SK-N-SH (cell line): ENCODE data around the gene STOML2. TPM values are rescaled to one million over a fixed set of nuclear protein-coding genes. Genes with fewer than 3 reads are reported as not detected.

ENCODE experiments used
- CTCF ChIA-PET: fragments of 300-600, 350-600 bp; formaldehyde crosslinking; extraction: SDS; loops from one replicate; lab custom pipeline; 2021; lab: Yijun Ruan, JAX
- POLR2A ChIA-PET: fragments of 350-600 bp; sonication (Branson Sonifier 250); formaldehyde crosslinking; extraction: SDS; loops from one replicate; lab custom pipeline; 2020; ENCODE audit warnings: antibody characterized with exemption, inconsistent platforms; lab: Yijun Ruan, JAX
- DNase-seq: peaks from one replicate; pipeline ENCODE4 v3.0.0; 2012
- H2AFZ ChIP-seq: fragments of 200-600 bp; sonication (generic); 2 replicates; pipeline ENCODE4 v1.8.1; 2016; ENCODE audit warnings: antibody characterized with exemption, mild to moderate bottlenecking, low read depth
- H3F3A ChIP-seq: fragments of 200-600 bp; sonication (generic); replicated peaks from 2 replicates; pipeline ENCODE3; 2016; ENCODE audit warnings: antibody characterized with exemption, mild to moderate bottlenecking; ENCODE audit not compliant: insufficient read depth
- H3K27ac ChIP-seq, 2 experiments: fragments of 200-500 bp in 1 of 2; fragments of 200-600 bp in 1 of 2; sonication (Bioruptor generic) in 1 of 2; sonication (generic), shearing (Covaris generic) in 1 of 2; 2 replicates each; pipeline versions ENCODE4 v1.5.1 to v1.6.1; 2014 to 2016; ENCODE audit warnings: low read depth in 2 of 2, inconsistent platforms in 1 of 2, low read length in 1 of 2, mild to moderate bottlenecking in 1 of 2, mixed read lengths in 1 of 2
- H3K27me3 ChIP-seq: fragments of 200-600 bp; sonication (generic), shearing (Covaris generic); 2 replicates; pipeline ENCODE4 v1.6.1; 2016; ENCODE audit warnings: mixed run types; ENCODE audit not compliant: insufficient read depth
- H3K36me3 ChIP-seq, 2 experiments: fragments of 200-500 bp in 1 of 2; fragments of 200-600 bp in 1 of 2; sonication (Bioruptor generic) in 1 of 2; sonication (generic) in 1 of 2; replicated peaks in 1 of 2; 2 replicates each; pipeline versions ENCODE3 to v1.5.1; 2014 to 2016; ENCODE audit warnings: low read length in 1 of 2, mild to moderate bottlenecking in 1 of 2; ENCODE audit not compliant: insufficient read depth in 2 of 2, control insufficient read depth in 1 of 2
- H3K4me1 ChIP-seq, 2 experiments: fragments of 200-500 bp in 1 of 2; fragments of 200-600 bp in 1 of 2; sonication (Bioruptor generic) in 1 of 2; sonication (generic), shearing (Covaris generic) in 1 of 2; 2 replicates each; pipeline versions ENCODE4 v1.5.1 to v1.6.1; 2014 to 2016; ENCODE audit warnings: low read depth in 1 of 2, low read length in 1 of 2, mixed run types in 1 of 2; ENCODE audit not compliant: insufficient read depth in 2 of 2, control insufficient read depth in 1 of 2
- H3K4me2 ChIP-seq: fragments of 200-600 bp; sonication (generic), shearing (Covaris generic); 2 replicates; pipeline ENCODE4 v1.6.1; 2017; ENCODE audit warnings: mixed run types
- H3K4me3 ChIP-seq, 2 experiments: fragments of 200-500 bp in 1 of 2; fragments of 200-600 bp in 1 of 2; sonication (Bioruptor generic) in 1 of 2; sonication (generic), shearing (Covaris generic) in 1 of 2; 2 replicates each; pipeline versions ENCODE4 v1.5.1 to v1.8.1; 2014 to 2016; ENCODE audit warnings: low read depth in 2 of 2, inconsistent platforms in 1 of 2, low read length in 1 of 2, mild to moderate bottlenecking in 1 of 2, mixed read lengths in 1 of 2, moderate library complexity in 1 of 2
- H3K79me2 ChIP-seq: fragments of 200-600 bp; sonication (generic); 2 replicates; pipeline ENCODE4 v1.8.1; 2017; ENCODE audit warnings: mild to moderate bottlenecking; ENCODE audit not compliant: insufficient read depth
- H3K9ac ChIP-seq: fragments of 200-600 bp; sonication (generic); 2 replicates; pipeline ENCODE4 v1.6.1; 2017; ENCODE audit warnings: mixed run types
- H3K9me2 ChIP-seq: fragments of 200-600 bp; sonication (generic); 2 replicates; pipeline ENCODE4 v1.6.1; 2017; ENCODE audit warnings: mixed run types
- H3K9me3 ChIP-seq: fragments of 200-600 bp; sonication (generic); 2 replicates; pipeline ENCODE4 v1.6.1; 2017; ENCODE audit warnings: mixed run types, mild to moderate bottlenecking, moderate library complexity
- H4K20me1 ChIP-seq: fragments of 200-600 bp; sonication (generic); 2 replicates; pipeline ENCODE4 v1.6.1; 2017; ENCODE audit warnings: mild to moderate bottlenecking, mixed run types; ENCODE audit not compliant: insufficient read depth
- EP300 ChIP-seq, 2 experiments: IDR thresholded peaks; 2 replicates each; pipeline versions ENCODE4 v1.4.0 to v1.6.1; 2012; ENCODE audit warnings: borderline replicate concordance in 1 of 2, low read depth in 1 of 2, low read length in 1 of 2
- EZH2phosphoT487 ChIP-seq: fragments of 200-600 bp; sonication (generic); IDR thresholded peaks from 2 replicates; pipeline ENCODE4 v1.6.1; 2017; ENCODE audit warnings: low read depth, mixed run types, mild to moderate bottlenecking, antibody characterized with exemption, moderate library complexity, borderline replicate concordance
- FOSL2 ChIP-seq: IDR thresholded peaks from 2 replicates; pipeline ENCODE4 v1.4.0; 2012; ENCODE audit warnings: low read depth, mild to moderate bottlenecking, moderate library complexity, borderline replicate concordance
- FOXM1 ChIP-seq: IDR thresholded peaks from 2 replicates; pipeline ENCODE4 v1.4.0; 2012; ENCODE audit warnings: low read depth, mild to moderate bottlenecking
- GABPA ChIP-seq: IDR thresholded peaks from 2 replicates; pipeline ENCODE4 v1.4.0; 2012; ENCODE audit warnings: low read depth, mild to moderate bottlenecking
- GATA2 ChIP-seq: sonication (generic); formaldehyde crosslinking; IDR thresholded peaks from 2 replicates; pipeline ENCODE4 v1.5.0; 2020; ENCODE audit warnings: mild to moderate bottlenecking, missing genetic modification reagents
- JUND ChIP-seq: IDR thresholded peaks from 2 replicates; pipeline ENCODE4 v1.4.0; 2012
- MEF2A ChIP-seq: IDR thresholded peaks from 2 replicates; pipeline ENCODE4 v1.4.0; 2012; ENCODE audit warnings: low read depth, borderline replicate concordance
- NFIC ChIP-seq: IDR thresholded peaks from 2 replicates; pipeline ENCODE4 v1.4.0; 2012; ENCODE audit warnings: borderline replicate concordance
- POLR2AphosphoS5 ChIP-seq: IDR thresholded peaks from 2 replicates; pipeline ENCODE4 v1.6.1; 2012; ENCODE audit warnings: low read depth, low read length
- RXRA ChIP-seq: IDR thresholded peaks from 2 replicates; pipeline ENCODE4 v1.4.0; 2012; ENCODE audit warnings: low read depth, mild to moderate bottlenecking, borderline replicate concordance
- SIN3A ChIP-seq: IDR thresholded peaks from 2 replicates; pipeline ENCODE4 v1.6.1; 2012; ENCODE audit warnings: low read depth, mild to moderate bottlenecking, low read length, moderate library complexity, borderline replicate concordance
- SMC3 ChIP-seq: IDR thresholded peaks from 2 replicates; pipeline ENCODE4 v1.6.1; 2012; ENCODE audit warnings: low read depth, low read length, improper control_type of control experiment
- TEAD4 ChIP-seq: IDR thresholded peaks from 2 replicates; pipeline ENCODE4 v1.4.0; 2012; ENCODE audit warnings: mild to moderate bottlenecking, borderline replicate concordance; ENCODE audit not compliant: insufficient read depth
- YY1 ChIP-seq: IDR thresholded peaks from 2 replicates; pipeline ENCODE4 v1.4.0; 2012; ENCODE audit warnings: low read depth, mild to moderate bottlenecking
- WGBS: methylation state at CpG from one replicate; pipeline ENCODE4 v1.1.6; 2017; ENCODE audit warnings: low lambda C conversion rate; 5-methylcytosine and 5-hydroxymethylcytosine counted together
- polyA plus RNA-seq, 3 experiments: library from polyadenylated mRNA; depleted of rRNA; stranded (reverse); fragments of >200 nt; gene quantifications; 2 replicates each; pipeline ENCODE4 v1.2.3, GENCODE V29; 2012
- TF ChIP-seq, protein P1 (sequence below): IDR thresholded peaks from 2 replicates; pipeline ENCODE4 v1.4.0; 2012; ENCODE audit warnings: low read depth
- TF ChIP-seq, protein P2 (sequence below): IDR thresholded peaks from 2 replicates; pipeline ENCODE4 v1.4.0; 2012; ENCODE audit warnings: low read depth, borderline replicate concordance
- TF ChIP-seq, protein P3 (sequence below): IDR thresholded peaks from 2 replicates; pipeline ENCODE4 v1.4.0; 2012; ENCODE audit warnings: low read depth, borderline replicate concordance
- TF ChIP-seq, protein P4 (sequence below): IDR thresholded peaks from 2 replicates; pipeline ENCODE4 v1.6.1; 2012; ENCODE audit warnings: mild to moderate bottlenecking, low read depth, low read length, moderate library complexity

The STOML2 gene
- polyA plus RNA-seq, 1 of the 3 experiments (the other 2 are of a cell fraction) = 232 TPM

DNA sequence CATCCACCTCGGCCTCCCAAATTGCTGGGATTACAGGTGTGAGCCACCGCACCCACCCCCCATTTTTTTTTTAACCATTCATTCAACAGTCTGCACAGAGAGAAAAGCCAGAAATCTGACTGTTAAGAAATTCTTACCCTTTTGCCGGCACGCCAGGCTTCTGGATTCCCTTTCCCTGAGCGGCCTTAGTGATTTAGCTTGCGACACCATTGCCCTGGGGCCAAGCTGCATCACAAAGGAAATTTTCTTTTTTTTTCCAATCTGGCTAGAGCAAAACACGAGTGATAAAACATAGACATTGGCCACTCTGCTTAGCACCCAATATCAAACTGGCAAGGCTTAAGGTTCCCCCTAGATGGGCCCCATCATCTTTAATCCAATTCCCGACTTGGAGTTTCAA lies 33.9 kb upstream of the STOML2 start:
- no peak for TF ChIP-seq EZH2phosphoT487
- TF ChIP-seq, protein P1, sequence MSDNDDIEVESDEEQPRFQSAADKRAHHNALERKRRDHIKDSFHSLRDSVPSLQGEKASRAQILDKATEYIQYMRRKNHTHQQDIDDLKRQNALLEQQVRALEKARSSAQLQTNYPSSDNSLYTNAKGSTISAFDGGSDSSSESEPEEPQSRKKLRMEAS = no peak
- TF ChIP-seq, protein P2, sequence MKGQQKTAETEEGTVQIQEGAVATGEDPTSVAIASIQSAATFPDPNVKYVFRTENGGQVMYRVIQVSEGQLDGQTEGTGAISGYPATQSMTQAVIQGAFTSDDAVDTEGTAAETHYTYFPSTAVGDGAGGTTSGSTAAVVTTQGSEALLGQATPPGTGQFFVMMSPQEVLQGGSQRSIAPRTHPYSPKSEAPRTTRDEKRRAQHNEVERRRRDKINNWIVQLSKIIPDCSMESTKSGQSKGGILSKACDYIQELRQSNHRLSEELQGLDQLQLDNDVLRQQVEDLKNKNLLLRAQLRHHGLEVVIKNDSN = no peak
- TF ChIP-seq, protein P3, sequence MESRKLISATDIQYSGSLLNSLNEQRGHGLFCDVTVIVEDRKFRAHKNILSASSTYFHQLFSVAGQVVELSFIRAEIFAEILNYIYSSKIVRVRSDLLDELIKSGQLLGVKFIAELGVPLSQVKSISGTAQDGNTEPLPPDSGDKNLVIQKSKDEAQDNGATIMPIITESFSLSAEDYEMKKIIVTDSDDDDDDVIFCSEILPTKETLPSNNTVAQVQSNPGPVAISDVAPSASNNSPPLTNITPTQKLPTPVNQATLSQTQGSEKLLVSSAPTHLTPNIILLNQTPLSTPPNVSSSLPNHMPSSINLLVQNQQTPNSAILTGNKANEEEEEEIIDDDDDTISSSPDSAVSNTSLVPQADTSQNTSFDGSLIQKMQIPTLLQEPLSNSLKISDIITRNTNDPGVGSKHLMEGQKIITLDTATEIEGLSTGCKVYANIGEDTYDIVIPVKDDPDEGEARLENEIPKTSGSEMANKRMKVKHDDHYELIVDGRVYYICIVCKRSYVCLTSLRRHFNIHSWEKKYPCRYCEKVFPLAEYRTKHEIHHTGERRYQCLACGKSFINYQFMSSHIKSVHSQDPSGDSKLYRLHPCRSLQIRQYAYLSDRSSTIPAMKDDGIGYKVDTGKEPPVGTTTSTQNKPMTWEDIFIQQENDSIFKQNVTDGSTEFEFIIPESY = no peak
- TF ChIP-seq EP300 (IDR thresholded peaks at IDR 0.05; ENCODE audit: borderline replicate concordance in 1 of 2, low read depth in 1 of 2, low read length in 1 of 2) = no peak
- TF ChIP-seq JUND = no peak
- no peak for TF ChIP-seq FOXM1
- no peak for TF ChIP-seq GABPA
- TF ChIP-seq SIN3A = no peak
- no peak for TF ChIP-seq FOSL2
- no peak for TF ChIP-seq YY1
- TF ChIP-seq TEAD4 = no peak
- no peak for TF ChIP-seq GATA2
- no peak for TF ChIP-seq MEF2A
- TF ChIP-seq NFIC = no peak
- no peak for TF ChIP-seq POLR2AphosphoS5
- TF ChIP-seq SMC3 = no peak
- TF ChIP-seq RXRA = no peak
- TF ChIP-seq, protein P4, sequence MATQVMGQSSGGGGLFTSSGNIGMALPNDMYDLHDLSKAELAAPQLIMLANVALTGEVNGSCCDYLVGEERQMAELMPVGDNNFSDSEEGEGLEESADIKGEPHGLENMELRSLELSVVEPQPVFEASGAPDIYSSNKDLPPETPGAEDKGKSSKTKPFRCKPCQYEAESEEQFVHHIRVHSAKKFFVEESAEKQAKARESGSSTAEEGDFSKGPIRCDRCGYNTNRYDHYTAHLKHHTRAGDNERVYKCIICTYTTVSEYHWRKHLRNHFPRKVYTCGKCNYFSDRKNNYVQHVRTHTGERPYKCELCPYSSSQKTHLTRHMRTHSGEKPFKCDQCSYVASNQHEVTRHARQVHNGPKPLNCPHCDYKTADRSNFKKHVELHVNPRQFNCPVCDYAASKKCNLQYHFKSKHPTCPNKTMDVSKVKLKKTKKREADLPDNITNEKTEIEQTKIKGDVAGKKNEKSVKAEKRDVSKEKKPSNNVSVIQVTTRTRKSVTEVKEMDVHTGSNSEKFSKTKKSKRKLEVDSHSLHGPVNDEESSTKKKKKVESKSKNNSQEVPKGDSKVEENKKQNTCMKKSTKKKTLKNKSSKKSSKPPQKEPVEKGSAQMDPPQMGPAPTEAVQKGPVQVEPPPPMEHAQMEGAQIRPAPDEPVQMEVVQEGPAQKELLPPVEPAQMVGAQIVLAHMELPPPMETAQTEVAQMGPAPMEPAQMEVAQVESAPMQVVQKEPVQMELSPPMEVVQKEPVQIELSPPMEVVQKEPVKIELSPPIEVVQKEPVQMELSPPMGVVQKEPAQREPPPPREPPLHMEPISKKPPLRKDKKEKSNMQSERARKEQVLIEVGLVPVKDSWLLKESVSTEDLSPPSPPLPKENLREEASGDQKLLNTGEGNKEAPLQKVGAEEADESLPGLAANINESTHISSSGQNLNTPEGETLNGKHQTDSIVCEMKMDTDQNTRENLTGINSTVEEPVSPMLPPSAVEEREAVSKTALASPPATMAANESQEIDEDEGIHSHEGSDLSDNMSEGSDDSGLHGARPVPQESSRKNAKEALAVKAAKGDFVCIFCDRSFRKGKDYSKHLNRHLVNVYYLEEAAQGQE = no peak
- Histone ChIP-seq H3K4me3 (no peak overlapping the region), H3F3A (no peaks in the 10 kb centered on the region), H3K79me2 (no peaks in the 10 kb centered on the region), H4K20me1 (no peaks in the 10 kb centered on the region), H3K36me3 (no peaks in the 10 kb centered on the region), H3K9ac (no peak overlapping the region), H3K4me2 (no peak overlapping the region), H3K27ac (no peak overlapping the region), H2AFZ (no peak overlapping the region), H3K9me3 (peaks cover 3% of the 10 kb centered on the region; the same call in 1 of the 2 replicates), H3K9me2 (no peaks in the 10 kb centered on the region), H3K4me1 (no peaks in the 10 kb centered on the region), H3K27me3 (no peaks in the 10 kb centered on the region)
- WGBS = 75% methylated on average over 8 of the region's 8 CpGs
- DNase-seq = no peak
- ChIA-PET CTCF (no interaction called here), POLR2A (no interaction called here)
